Stomach (tissue), 4 donors: ENCODE measurements around the gene TSPAN14.

Experiments
- CTCF ChIP-seq, 7 experiments: fragments of 450-650 bp in 4 of 7; fragments of 200-600 bp in 3 of 7; sonication (generic) in 3 of 7; IDR thresholded peaks; one replicate each; pipeline ENCODE4 v1.5.1; 2016 to 2019; ENCODE audit warnings: antibody characterized with exemption in 7 of 7, control low read depth in 2 of 7, mild to moderate bottlenecking in 1 of 7
- EP300 ChIP-seq: sonication (generic); formaldehyde crosslinking; IDR thresholded peaks from one replicate; pipeline ENCODE4 v1.6.1; 2017; ENCODE audit warnings: antibody characterized with exemption
- POLR2A ChIP-seq, 4 donors: fragments of 450-650 bp; IDR thresholded peaks; one replicate each; pipeline ENCODE4 v1.6.1; 2016; ENCODE audit warnings: antibody characterized with exemption in 4 of 4, control low read depth in 2 of 4, mild to moderate bottlenecking in 1 of 4, moderate library complexity in 1 of 4
- POLR2AphosphoS5 ChIP-seq, 3 donors: sonication (generic); formaldehyde crosslinking; IDR thresholded peaks; one replicate each; pipeline ENCODE4 v1.6.1; 2016; ENCODE audit warnings: antibody characterized with exemption in 3 of 3

DNA sequence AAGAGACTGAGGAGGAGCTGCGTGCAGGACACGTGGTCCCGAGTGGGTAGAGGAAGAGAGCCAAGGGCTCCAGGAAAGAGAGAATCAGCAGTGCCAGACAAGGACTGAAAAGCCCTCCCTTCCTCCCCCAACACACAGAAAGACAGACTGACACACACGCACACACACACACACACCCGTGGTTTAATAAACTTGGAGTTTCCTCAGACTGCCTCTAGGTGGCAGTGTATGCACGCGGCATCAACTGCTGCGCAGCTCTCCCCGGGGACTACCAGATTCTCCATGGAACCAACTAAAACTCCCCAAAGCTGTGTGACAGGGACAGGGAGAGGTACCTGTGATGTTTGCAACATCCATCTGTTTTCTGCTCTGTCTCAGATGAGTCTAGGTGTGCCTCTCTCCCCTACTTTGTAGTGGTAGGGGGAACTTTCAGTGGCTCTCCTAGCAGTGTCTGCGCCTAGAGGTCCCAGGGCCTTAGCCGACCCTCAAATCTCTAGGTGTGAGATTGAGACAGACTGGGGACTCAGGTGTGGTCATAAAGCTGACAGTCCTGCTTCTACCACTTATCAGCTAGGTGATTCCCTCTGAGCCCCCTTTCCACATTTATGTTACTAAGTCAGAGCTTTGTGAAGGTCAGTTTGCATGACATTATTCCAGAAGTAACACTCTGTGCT is 9.3 kb upstream of the TSPAN14 start:
- TF ChIP-seq POLR2A (IDR thresholded peaks at IDR 0.05) (no peak), CTCF (IDR thresholded peaks at IDR 0.05) (peak in 5 of 7 experiments; percentile 31 to 82 (median 60)), POLR2AphosphoS5 (IDR thresholded peaks at IDR 0.05) (no peak), EP300 (no peak)
